K562 (cell line): ENCODE data around the gene KMT2C. TPM values are rescaled to one million over a fixed set of nuclear protein-coding genes. Genes with fewer than 3 reads are reported as not detected.

Experiments
- BRD4 ChIP-seq: fragments of 200-600 bp; sonication (generic); IDR thresholded peaks from 2 replicates; pipeline ENCODE4 v1.6.1; 2017; ENCODE audit warnings: inconsistent platforms
- CREB1 ChIP-seq, 2 experiments: sonication (generic) in 1 of 2; formaldehyde crosslinking in 1 of 2; IDR thresholded peaks; 2 replicates each; pipeline versions ENCODE4 v1.6.1 to v1.8.0; 2012 to 2022; ENCODE audit warnings: inconsistent platforms in 1 of 2, mild to moderate bottlenecking in 1 of 2, missing genetic modification reagents in 1 of 2, moderate library complexity in 1 of 2
- E2F3 ChIP-seq: fragments of 250-450 bp; sonication (Bioruptor Pico); IDR thresholded peaks from 2 replicates; pipeline ENCODE4 v1.4.0; 2020; ENCODE audit warnings: mild to moderate bottlenecking
- HMBOX1 ChIP-seq: sonication (generic); IDR thresholded peaks from 2 replicates; pipeline ENCODE4 v1.6.1; 2016
- HNRNPH1 ChIP-seq: fragments of 200-400 bp; formaldehyde crosslinking; optimal IDR thresholded peaks from 2 replicates; pipeline ENCODE3; 2017; ENCODE audit warnings: low read depth, mild to moderate bottlenecking, low read length, moderate library complexity
- MNT ChIP-seq, 2 experiments: fragments of 450-650 bp; conservative IDR thresholded peaks; 2 replicates each; pipeline ENCODE4 v1.6.1; 2017; ENCODE audit warnings: mild to moderate bottlenecking in 2 of 2, moderate library complexity in 2 of 2
- MXI1 ChIP-seq: IDR thresholded peaks from 2 replicates; pipeline ENCODE4 v1.6.1; 2011; ENCODE audit warnings: low read depth, mild to moderate bottlenecking, improper control_type of control experiment, low read length
- PKNOX1 ChIP-seq: fragments of 450-650 bp; IDR thresholded peaks from 2 replicates; pipeline ENCODE4 v1.6.1; 2016
- RBM14 ChIP-seq: fragments of 200-400 bp; formaldehyde crosslinking; IDR thresholded peaks from 2 replicates; pipeline ENCODE4 v1.6.1; 2018; ENCODE audit warnings: low read depth, mild to moderate bottlenecking, low read length, moderate library complexity, borderline replicate concordance; ENCODE audit not compliant: insufficient read depth
- RBM22 ChIP-seq: fragments of 200-400 bp; formaldehyde crosslinking; IDR thresholded peaks from 2 replicates; pipeline ENCODE4 v1.6.1; 2018; ENCODE audit warnings: low read length, low read depth; ENCODE audit not compliant: poor library complexity, severe bottlenecking
- SAP30 ChIP-seq: fragments of 200-600 bp; sonication (generic); IDR thresholded peaks from 2 replicates; pipeline ENCODE4 v1.6.1; 2012; ENCODE audit warnings: borderline replicate concordance, low read depth, mild to moderate bottlenecking, moderate library complexity, low read length, control low read depth, inconsistent platforms; ENCODE audit not compliant: insufficient read depth, poor library complexity, severe bottlenecking
- TOE1 ChIP-seq, 2 experiments: fragments of 450-650 bp in 1 of 2; sonication (generic) in 1 of 2; formaldehyde crosslinking in 1 of 2; IDR thresholded peaks; 2 replicates each; pipeline versions ENCODE4 v1.7.1 to v1.8.0; 2016 to 2022; ENCODE audit warnings: borderline replicate concordance in 2 of 2, mild to moderate bottlenecking in 2 of 2, antibody characterized with exemption in 1 of 2, inconsistent platforms in 1 of 2, low read depth in 1 of 2, missing genetic modification reagents in 1 of 2, moderate library complexity in 1 of 2
- ZNF12 ChIP-seq: sonication (generic); formaldehyde crosslinking; IDR thresholded peaks from 2 replicates; pipeline ENCODE4 v1.4.0; 2020; ENCODE audit warnings: mild to moderate bottlenecking, missing genetic modification reagents
- ZNF133 ChIP-seq: fragments of 250-450 bp; sonication (Bioruptor Pico); IDR thresholded peaks from 2 replicates; pipeline ENCODE4 v1.4.0; 2020; ENCODE audit warnings: mild to moderate bottlenecking
- ZNF134 ChIP-seq: fragments of 250-450 bp; sonication (Bioruptor Pico); conservative IDR thresholded peaks from 2 replicates; pipeline ENCODE4 v1.4.0; 2020
- ZNF175 ChIP-seq: fragments of 200-800 bp; sonication (Bioruptor generic); IDR thresholded peaks from 2 replicates; pipeline ENCODE4 v1.6.1; 2016; ENCODE audit warnings: low read depth, mild to moderate bottlenecking, missing genetic modification characterization, missing compliant biosample characterization
- ZNF75A ChIP-seq: fragments of 450-650 bp; formaldehyde crosslinking; IDR thresholded peaks from 2 replicates; pipeline ENCODE4 v1.4.0; 2020; ENCODE audit warnings: mild to moderate bottlenecking
- polyA plus RNA-seq, 8 experiments: library from polyadenylated mRNA; depleted of rRNA in 4 of 8; stranded (reverse) in 5 of 8; unstranded in 3 of 8; fragments of >200 nt; fragmentation: Nextera tagmentation in 2 of 8; fragmentation: Illumina TruSeq in 1 of 8; extraction: Ambion mirVana in 2 of 8; extraction: Trizol in 1 of 8; gene quantifications; 2 replicates each; pipeline versions ENCODE4 v1.2.1 to v1.2.3, GENCODE V29; 2011 to 2014; ENCODE audit warnings: inconsistent platforms in 1 of 8, missing spikeins in 1 of 8
- total RNA-seq, 7 experiments: library from RNA; depleted of rRNA in 6 of 7; stranded (reverse); fragments of >200 nt in 6 of 7; fragmentation: Illumina TruSeq in 2 of 7; extraction: Trizol in 2 of 7; gene quantifications; 2 replicates each; pipeline versions ENCODE4 v1.2.1 to v1.2.3, GENCODE V29; 2011 to 2021; ENCODE audit warnings: low replicate concordance in 1 of 7
- TF ChIP-seq, protein P1 (sequence below), 2 experiments: fragments of 450-650 bp in 1 of 2; IDR thresholded peaks; 2 replicates each; pipeline ENCODE4 v1.6.1; 2011 to 2017; ENCODE audit warnings: low read depth in 2 of 2, antibody characterized with exemption in 1 of 2, borderline replicate concordance in 1 of 2, low read length in 1 of 2, mild to moderate bottlenecking in 1 of 2, mixed read lengths in 1 of 2; ENCODE audit not compliant: control insufficient read depth in 1 of 2

Gene KMT2C
- total and polyA plus RNA-seq, 9 of the 15 experiments (the other 6 are each of a cell fraction or from before 2014, with no cell fraction given), result 4.9 to 67.8 (median 27.1) TPM

GRCh38 chr7:152464312-152465118 is 28.7 kb upstream of the KMT2C start (continued):
- no peak for TF ChIP-seq CREB1 (IDR thresholded peaks at IDR 0.05)
- TF ChIP-seq CREB1 (CRISPR knock-in tag; IDR thresholded peaks at IDR 0.05), result peak; percentile 47; the same call in 1 of the 2 replicates
- 0 out of 2 replicates have a peak, but pooled peaks have one; percentile 81 for TF ChIP-seq RBM14
- 0 out of 2 replicates have a peak, but pooled peaks have one; percentile 46 for TF ChIP-seq ZNF175
- TF ChIP-seq TOE1 (IDR thresholded peaks at IDR 0.05; ENCODE audit: borderline replicate concordance), result no peak
- peak; percentile 92; the same call in 1 of the 2 replicates for TF ChIP-seq TOE1 (CRISPR knock-in tag; IDR thresholded peaks at IDR 0.05; ENCODE audit: borderline replicate concordance, low read depth)
- TF ChIP-seq MNT (conservative IDR thresholded peaks at IDR 0.05), result peak; percentile 13 to 87; a peak in 3 of 4 replicates
- no peak for TF ChIP-seq PKNOX1
- TF ChIP-seq, protein P1, sequence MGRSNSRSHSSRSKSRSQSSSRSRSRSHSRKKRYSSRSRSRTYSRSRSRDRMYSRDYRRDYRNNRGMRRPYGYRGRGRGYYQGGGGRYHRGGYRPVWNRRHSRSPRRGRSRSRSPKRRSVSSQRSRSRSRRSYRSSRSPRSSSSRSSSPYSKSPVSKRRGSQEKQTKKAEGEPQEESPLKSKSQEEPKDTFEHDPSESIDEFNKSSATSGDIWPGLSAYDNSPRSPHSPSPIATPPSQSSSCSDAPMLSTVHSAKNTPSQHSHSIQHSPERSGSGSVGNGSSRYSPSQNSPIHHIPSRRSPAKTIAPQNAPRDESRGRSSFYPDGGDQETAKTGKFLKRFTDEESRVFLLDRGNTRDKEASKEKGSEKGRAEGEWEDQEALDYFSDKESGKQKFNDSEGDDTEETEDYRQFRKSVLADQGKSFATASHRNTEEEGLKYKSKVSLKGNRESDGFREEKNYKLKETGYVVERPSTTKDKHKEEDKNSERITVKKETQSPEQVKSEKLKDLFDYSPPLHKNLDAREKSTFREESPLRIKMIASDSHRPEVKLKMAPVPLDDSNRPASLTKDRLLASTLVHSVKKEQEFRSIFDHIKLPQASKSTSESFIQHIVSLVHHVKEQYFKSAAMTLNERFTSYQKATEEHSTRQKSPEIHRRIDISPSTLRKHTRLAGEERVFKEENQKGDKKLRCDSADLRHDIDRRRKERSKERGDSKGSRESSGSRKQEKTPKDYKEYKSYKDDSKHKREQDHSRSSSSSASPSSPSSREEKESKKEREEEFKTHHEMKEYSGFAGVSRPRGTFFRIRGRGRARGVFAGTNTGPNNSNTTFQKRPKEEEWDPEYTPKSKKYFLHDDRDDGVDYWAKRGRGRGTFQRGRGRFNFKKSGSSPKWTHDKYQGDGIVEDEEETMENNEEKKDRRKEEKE (IDR thresholded peaks at IDR 0.05; ENCODE audit: borderline replicate concordance in 1 of 2, control insufficient read depth in 1 of 2, low read depth in 2 of 2, low read length in 1 of 2), result peak in 1 of 2 experiments; percentile 45; a peak in 1 of 4 replicates
- TF ChIP-seq ZNF12 (CRISPR knock-in tag), result peak; percentile 91
- TF ChIP-seq ZNF75A (CRISPR knock-in tag), result 0 out of 2 replicates have a peak, but pooled peaks have one; percentile 42
- peak; percentile 37; the same call in 1 of the 2 replicates for TF ChIP-seq MXI1
- peak; percentile 76 for TF ChIP-seq ZNF134 (CRISPR knock-in tag)
- peak; percentile 99 for TF ChIP-seq BRD4
- peak; percentile 25; the same call in 1 of the 2 replicates for TF ChIP-seq E2F3
- TF ChIP-seq RBM22, result peak; percentile 95
- TF ChIP-seq HNRNPH1, result peak; percentile 16
- peak; percentile 65 for TF ChIP-seq HMBOX1
- TF ChIP-seq SAP30, result no peak
- no peak for TF ChIP-seq ZNF133
